HEK293 (cell line): ENCODE measurements around the gene ANKRD40.

Experiments used
- GLI2 ChIP-seq: fragments of 450-650 bp; formaldehyde crosslinking; IDR thresholded peaks from 2 replicates; pipeline ENCODE4; 2017; ENCODE audit warnings: missing biosample characterization, missing genetic modification characterization, low read depth, borderline replicate concordance
- KLF1 ChIP-seq: fragments of 450-650 bp; formaldehyde crosslinking; IDR thresholded peaks from 2 replicates; pipeline ENCODE4 v1.5.1; 2016; ENCODE audit warnings: missing biosample characterization, missing genetic modification characterization
- MYNN ChIP-seq: fragments of 450-650 bp; formaldehyde crosslinking; IDR thresholded peaks from 2 replicates; pipeline ENCODE4 v1.5.1; 2016; ENCODE audit warnings: missing biosample characterization, missing genetic modification characterization, borderline replicate concordance
- OVOL3 ChIP-seq: fragments of 450-650 bp; formaldehyde crosslinking; IDR thresholded peaks from 2 replicates; pipeline ENCODE4 v1.5.1; 2016; ENCODE audit warnings: missing biosample characterization, missing genetic modification characterization
- SALL2 ChIP-seq: fragments of 450-650 bp; formaldehyde crosslinking; IDR thresholded peaks from 2 replicates; pipeline ENCODE4 v1.5.0; 2017; ENCODE audit warnings: missing biosample characterization, mild to moderate bottlenecking, missing genetic modification characterization, borderline replicate concordance
- ZBTB8A ChIP-seq: fragments of 450-650 bp; formaldehyde crosslinking; IDR thresholded peaks from 2 replicates; pipeline ENCODE4 v1.5.1; 2016; ENCODE audit warnings: missing biosample characterization, missing genetic modification characterization
- ZFHX2 ChIP-seq: fragments of 450-650 bp; formaldehyde crosslinking; conservative IDR thresholded peaks from 2 replicates; pipeline ENCODE4 v1.5.1; 2016; ENCODE audit warnings: missing biosample characterization, missing genetic modification characterization
- ZFP69B ChIP-seq: fragments of 450-650 bp; formaldehyde crosslinking; IDR thresholded peaks from 2 replicates; pipeline ENCODE4 v1.5.1; 2016; ENCODE audit warnings: missing biosample characterization, missing genetic modification characterization
- ZNF169 ChIP-seq: fragments of 450-650 bp; formaldehyde crosslinking; IDR thresholded peaks from 2 replicates; pipeline ENCODE4 v1.5.1; 2016; ENCODE audit warnings: missing biosample characterization, missing genetic modification characterization
- ZNF324 ChIP-seq: fragments of 450-650 bp; formaldehyde crosslinking; IDR thresholded peaks from 2 replicates; pipeline ENCODE4 v1.5.1; 2016; ENCODE audit warnings: missing biosample characterization, missing genetic modification characterization
- ZNF366 ChIP-seq: fragments of 450-650 bp; formaldehyde crosslinking; conservative IDR thresholded peaks from 2 replicates; pipeline ENCODE4 v1.5.1; 2016; ENCODE audit warnings: missing biosample characterization, missing genetic modification characterization
- ZNF426 ChIP-seq: fragments of 450-650 bp; formaldehyde crosslinking; IDR thresholded peaks from 2 replicates; pipeline ENCODE4 v1.5.1; 2017; ENCODE audit warnings: missing biosample characterization, missing genetic modification characterization, mild to moderate bottlenecking, inconsistent platforms, moderate library complexity
- ZNF473 ChIP-seq: fragments of 450-650 bp; formaldehyde crosslinking; IDR thresholded peaks from 2 replicates; pipeline ENCODE4 v1.5.1; 2017; ENCODE audit warnings: missing biosample characterization, missing genetic modification characterization
- ZNF530 ChIP-seq: fragments of 450-650 bp; formaldehyde crosslinking; IDR thresholded peaks from 2 replicates; pipeline ENCODE4 v1.5.1; 2016; ENCODE audit warnings: low read depth, missing biosample characterization, missing genetic modification characterization
- ZNF544 ChIP-seq: fragments of 450-650 bp; formaldehyde crosslinking; IDR thresholded peaks from 2 replicates; pipeline ENCODE4 v1.5.0; 2017; ENCODE audit warnings: missing biosample characterization, missing genetic modification characterization
- ZNF585B ChIP-seq: fragments of 450-650 bp; formaldehyde crosslinking; IDR thresholded peaks from 2 replicates; pipeline ENCODE4 v1.5.1; 2016; ENCODE audit warnings: missing biosample characterization, missing genetic modification characterization
- ZNF670 ChIP-seq: fragments of 450-650 bp; formaldehyde crosslinking; IDR thresholded peaks from 2 replicates; pipeline ENCODE4 v1.5.1; 2016; ENCODE audit warnings: missing biosample characterization, missing genetic modification characterization, low read depth
- ZNF707 ChIP-seq: fragments of 450-650 bp; formaldehyde crosslinking; IDR thresholded peaks from 2 replicates; pipeline ENCODE4 v1.5.1; 2016; ENCODE audit warnings: missing biosample characterization, missing genetic modification characterization
- ZNF791 ChIP-seq: fragments of 450-650 bp; formaldehyde crosslinking; IDR thresholded peaks from 2 replicates; pipeline ENCODE4 v1.5.1; 2016; ENCODE audit warnings: missing biosample characterization, missing genetic modification characterization
- ZNF830 ChIP-seq: fragments of 450-650 bp; IDR thresholded peaks from 2 replicates; pipeline ENCODE4 v1.5.0; 2018; ENCODE audit warnings: missing biosample characterization, missing genetic modification characterization, low read depth, mild to moderate bottlenecking, moderate library complexity
- ZNF843 ChIP-seq: fragments of 450-650 bp; formaldehyde crosslinking; IDR thresholded peaks from 2 replicates; pipeline ENCODE4 v1.5.1; 2016; ENCODE audit warnings: missing biosample characterization, missing genetic modification characterization
- TF ChIP-seq, protein P1 (sequence below): fragments of 450-650 bp; IDR thresholded peaks from 2 replicates; pipeline ENCODE4 v1.5.1; 2018; ENCODE audit warnings: missing biosample characterization, mild to moderate bottlenecking, missing genetic modification characterization
- TF ChIP-seq, protein P2 (sequence below): fragments of 450-650 bp; formaldehyde crosslinking; IDR thresholded peaks from 2 replicates; pipeline ENCODE4 v1.5.1; 2016; ENCODE audit warnings: missing biosample characterization, missing genetic modification characterization
- TF ChIP-seq, protein P3 (sequence below): fragments of 450-650 bp; formaldehyde crosslinking; IDR thresholded peaks from 2 replicates; pipeline ENCODE4 v1.5.1; 2016; ENCODE audit warnings: missing biosample characterization, missing genetic modification characterization, low read depth
- TF ChIP-seq, protein P4 (sequence below): fragments of 450-650 bp; formaldehyde crosslinking; IDR thresholded peaks from 2 replicates; pipeline ENCODE4 v1.5.1; 2016; ENCODE audit warnings: missing biosample characterization, missing genetic modification characterization
- TF ChIP-seq, protein P5 (sequence below): fragments of 450-650 bp; formaldehyde crosslinking; IDR thresholded peaks from 2 replicates; pipeline ENCODE4 v1.5.1; 2016; ENCODE audit warnings: missing biosample characterization, missing genetic modification characterization
- TF ChIP-seq, protein P6 (sequence below): fragments of 450-650 bp; formaldehyde crosslinking; IDR thresholded peaks from 2 replicates; pipeline ENCODE4 v1.5.1; 2016; ENCODE audit warnings: missing biosample characterization, missing genetic modification characterization

Gene ANKRD40

DNA sequence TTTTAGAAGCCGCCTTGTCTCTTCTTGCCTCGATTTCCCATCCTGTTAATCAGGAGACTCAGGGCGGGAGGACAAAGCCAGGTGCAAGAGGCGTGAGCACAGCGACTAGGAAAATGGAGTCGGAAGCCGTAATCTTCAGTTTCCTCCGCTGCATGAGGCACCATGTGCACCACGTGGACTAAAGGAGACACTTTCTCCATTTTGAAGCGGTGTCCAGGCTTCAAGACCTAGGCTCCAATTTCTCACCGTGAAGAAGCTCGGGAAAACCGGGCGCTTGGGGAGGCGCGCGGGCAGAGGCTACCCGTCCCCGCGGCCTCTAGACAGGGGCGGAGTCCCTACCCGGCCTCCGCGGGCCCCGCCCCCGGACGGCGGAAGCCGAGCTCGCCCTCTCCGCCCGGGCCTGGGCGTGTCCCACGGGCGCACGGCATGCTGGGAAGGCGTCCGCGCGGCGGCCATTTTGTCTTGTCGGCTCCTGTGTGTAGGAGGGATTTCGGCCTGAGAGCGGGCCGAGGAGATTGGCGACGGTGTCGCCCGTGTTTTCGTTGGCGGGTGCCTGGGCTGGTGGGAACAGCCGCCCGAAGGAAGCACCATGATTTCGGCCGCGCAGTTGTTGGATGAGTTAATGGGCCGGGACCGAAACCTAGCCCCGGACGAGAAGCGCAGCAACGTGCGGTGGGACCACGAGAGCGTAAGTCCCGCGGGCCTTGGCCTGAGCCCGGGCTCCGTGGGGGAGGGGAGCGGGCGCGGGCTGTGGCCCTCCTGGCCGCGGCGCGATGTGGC, 11.6 kb upstream of the ANKRD40 start, which contains the start of gene LUC7L3 (continued):
- TF ChIP-seq MYNN (tag by site-specific recombination): no peak
- TF ChIP-seq SALL2: no peak
- TF ChIP-seq KLF1 (tag by site-specific recombination): peak; percentile 75
- TF ChIP-seq ZNF366: no peak
- TF ChIP-seq ZNF530 (tag by site-specific recombination): 0 out of 2 replicates have a peak, but pooled peaks have one; percentile 36
- peak; percentile 88 for TF ChIP-seq ZFHX2 (tag by site-specific recombination)
- no peak for TF ChIP-seq OVOL3 (tag by site-specific recombination)
- TF ChIP-seq ZNF473 (tag by site-specific recombination): no peak
- no peak for TF ChIP-seq GLI2 (tag by site-specific recombination)
- 0 out of 2 replicates have a peak, but pooled peaks have one; percentile 19 for TF ChIP-seq ZNF585B
- TF ChIP-seq, protein P1, sequence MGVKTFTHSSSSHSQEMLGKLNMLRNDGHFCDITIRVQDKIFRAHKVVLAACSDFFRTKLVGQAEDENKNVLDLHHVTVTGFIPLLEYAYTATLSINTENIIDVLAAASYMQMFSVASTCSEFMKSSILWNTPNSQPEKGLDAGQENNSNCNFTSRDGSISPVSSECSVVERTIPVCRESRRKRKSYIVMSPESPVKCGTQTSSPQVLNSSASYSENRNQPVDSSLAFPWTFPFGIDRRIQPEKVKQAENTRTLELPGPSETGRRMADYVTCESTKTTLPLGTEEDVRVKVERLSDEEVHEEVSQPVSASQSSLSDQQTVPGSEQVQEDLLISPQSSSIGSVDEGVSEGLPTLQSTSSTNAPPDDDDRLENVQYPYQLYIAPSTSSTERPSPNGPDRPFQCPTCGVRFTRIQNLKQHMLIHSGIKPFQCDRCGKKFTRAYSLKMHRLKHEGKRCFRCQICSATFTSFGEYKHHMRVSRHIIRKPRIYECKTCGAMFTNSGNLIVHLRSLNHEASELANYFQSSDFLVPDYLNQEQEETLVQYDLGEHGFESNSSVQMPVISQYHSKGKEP (tag by site-specific recombination): no peak
- TF ChIP-seq ZNF707 (tag by site-specific recombination): no peak
- TF ChIP-seq, protein P2, sequence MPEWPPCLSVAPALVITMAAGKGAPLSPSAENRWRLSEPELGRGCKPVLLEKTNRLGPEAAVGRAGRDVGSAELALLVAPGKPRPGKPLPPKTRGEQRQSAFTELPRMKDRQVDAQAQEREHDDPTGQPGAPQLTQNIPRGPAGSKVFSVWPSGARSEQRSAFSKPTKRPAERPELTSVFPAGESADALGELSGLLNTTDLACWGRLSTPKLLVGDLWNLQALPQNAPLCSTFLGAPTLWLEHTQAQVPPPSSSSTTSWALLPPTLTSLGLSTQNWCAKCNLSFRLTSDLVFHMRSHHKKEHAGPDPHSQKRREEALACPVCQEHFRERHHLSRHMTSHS (tag by site-specific recombination): no peak
- TF ChIP-seq, protein P3, sequence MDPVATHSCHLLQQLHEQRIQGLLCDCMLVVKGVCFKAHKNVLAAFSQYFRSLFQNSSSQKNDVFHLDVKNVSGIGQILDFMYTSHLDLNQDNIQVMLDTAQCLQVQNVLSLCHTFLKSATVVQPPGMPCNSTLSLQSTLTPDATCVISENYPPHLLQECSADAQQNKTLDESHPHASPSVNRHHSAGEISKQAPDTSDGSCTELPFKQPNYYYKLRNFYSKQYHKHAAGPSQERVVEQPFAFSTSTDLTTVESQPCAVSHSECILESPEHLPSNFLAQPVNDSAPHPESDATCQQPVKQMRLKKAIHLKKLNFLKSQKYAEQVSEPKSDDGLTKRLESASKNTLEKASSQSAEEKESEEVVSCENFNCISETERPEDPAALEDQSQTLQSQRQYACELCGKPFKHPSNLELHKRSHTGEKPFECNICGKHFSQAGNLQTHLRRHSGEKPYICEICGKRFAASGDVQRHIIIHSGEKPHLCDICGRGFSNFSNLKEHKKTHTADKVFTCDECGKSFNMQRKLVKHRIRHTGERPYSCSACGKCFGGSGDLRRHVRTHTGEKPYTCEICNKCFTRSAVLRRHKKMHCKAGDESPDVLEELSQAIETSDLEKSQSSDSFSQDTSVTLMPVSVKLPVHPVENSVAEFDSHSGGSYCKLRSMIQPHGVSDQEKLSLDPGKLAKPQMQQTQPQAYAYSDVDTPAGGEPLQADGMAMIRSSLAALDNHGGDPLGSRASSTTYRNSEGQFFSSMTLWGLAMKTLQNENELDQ: no peak
- TF ChIP-seq ZFP69B (tag by site-specific recombination): peak; percentile 92
- TF ChIP-seq, protein P4, sequence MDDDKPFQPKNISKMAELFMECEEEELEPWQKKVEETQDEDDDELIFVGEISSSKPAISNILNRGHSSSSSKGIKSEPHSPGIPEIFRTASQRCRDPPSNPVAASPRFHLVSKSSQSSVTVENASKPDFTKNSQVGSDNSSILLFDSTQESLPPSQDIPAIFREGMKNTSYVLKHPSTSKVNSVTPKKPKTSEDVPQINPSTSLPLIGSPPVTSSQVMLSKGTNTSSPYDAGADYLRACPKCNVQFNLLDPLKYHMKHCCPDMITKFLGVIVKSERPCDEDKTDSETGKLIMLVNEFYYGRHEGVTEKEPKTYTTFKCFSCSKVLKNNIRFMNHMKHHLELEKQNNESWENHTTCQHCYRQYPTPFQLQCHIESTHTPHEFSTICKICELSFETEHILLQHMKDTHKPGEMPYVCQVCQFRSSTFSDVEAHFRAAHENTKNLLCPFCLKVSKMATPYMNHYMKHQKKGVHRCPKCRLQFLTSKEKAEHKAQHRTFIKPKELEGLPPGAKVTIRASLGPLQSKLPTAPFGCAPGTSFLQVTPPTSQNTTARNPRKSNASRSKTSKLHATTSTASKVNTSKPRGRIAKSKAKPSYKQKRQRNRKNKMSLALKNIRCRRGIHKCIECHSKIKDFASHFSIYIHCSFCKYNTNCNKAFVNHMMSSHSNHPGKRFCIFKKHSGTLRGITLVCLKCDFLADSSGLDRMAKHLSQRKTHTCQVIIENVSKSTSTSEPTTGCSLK (tag by site-specific recombination): no peak
- TF ChIP-seq, protein P5, sequence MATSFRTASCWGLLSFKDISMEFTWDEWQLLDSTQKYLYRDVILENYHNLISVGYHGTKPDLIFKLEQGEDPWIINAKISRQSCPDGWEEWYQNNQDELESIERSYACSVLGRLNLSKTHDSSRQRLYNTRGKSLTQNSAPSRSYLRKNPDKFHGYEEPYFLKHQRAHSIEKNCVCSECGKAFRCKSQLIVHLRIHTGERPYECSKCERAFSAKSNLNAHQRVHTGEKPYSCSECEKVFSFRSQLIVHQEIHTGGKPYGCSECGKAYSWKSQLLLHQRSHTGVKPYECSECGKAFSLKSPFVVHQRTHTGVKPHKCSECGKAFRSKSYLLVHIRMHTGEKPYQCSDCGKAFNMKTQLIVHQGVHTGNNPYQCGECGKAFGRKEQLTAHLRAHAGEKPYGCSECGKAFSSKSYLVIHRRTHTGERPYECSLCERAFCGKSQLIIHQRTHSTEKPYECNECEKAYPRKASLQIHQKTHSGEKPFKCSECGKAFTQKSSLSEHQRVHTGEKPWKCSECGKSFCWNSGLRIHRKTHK: no peak
- TF ChIP-seq, protein P6, sequence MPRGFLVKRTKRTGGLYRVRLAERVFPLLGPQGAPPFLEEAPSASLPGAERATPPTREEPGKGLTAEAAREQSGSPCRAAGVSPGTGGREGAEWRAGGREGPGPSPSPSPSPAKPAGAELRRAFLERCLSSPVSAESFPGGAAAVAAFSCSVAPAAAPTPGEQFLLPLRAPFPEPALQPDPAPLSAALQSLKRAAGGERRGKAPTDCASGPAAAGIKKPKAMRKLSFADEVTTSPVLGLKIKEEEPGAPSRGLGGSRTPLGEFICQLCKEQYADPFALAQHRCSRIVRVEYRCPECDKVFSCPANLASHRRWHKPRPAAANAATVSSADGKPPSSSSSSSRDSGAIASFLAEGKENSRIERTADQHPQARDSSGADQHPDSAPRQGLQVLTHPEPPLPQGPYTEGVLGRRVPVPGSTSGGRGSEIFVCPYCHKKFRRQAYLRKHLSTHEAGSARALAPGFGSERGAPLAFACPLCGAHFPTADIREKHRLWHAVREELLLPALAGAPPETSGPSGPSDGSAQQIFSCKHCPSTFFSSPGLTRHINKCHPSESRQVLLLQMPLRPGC: 0 out of 2 replicates have a peak, but pooled peaks have one; percentile 46
- TF ChIP-seq ZBTB8A (tag by site-specific recombination): peak; percentile 98
- TF ChIP-seq ZNF426 (tag by site-specific recombination): no peak
- TF ChIP-seq ZNF830 (tag by site-specific recombination): no peak
- TF ChIP-seq ZNF544 (tag by site-specific recombination): no peak
- TF ChIP-seq ZNF670 (tag by site-specific recombination): no peak
- TF ChIP-seq ZNF843 (tag by site-specific recombination): peak; percentile 76
- no peak; the same call in 1 of the 2 replicates for TF ChIP-seq ZNF169
- TF ChIP-seq ZNF791 (tag by site-specific recombination): no peak
- TF ChIP-seq ZNF324 (tag by site-specific recombination): 0 out of 2 replicates have a peak, but pooled peaks have one; percentile 75
